ENCODE measurements around the gene CD101. TPM values are rescaled to one million over a fixed set of nuclear protein-coding genes. Genes with fewer than 3 reads are reported as not detected.

CD101 gene
- total RNA-seq, 1 experiment from 2014 or later, result 0.63 TPM

Other genes starting within 250 kb of the CD101 start
- gene CD2, start 247.3 kb upstream of the CD101 start, total RNA-seq (2014; rRNA removed; shearing (Covaris generic); ENCODE audit: low replicate concordance), result not detected in 2 replicates
- gene PTGFRN, start 91.8 kb upstream of the CD101 start, total RNA-seq (2014; rRNA removed; shearing (Covaris generic); ENCODE audit: low replicate concordance), result 35.6 and 56.6 TPM in 2 replicates
- gene TTF2, start 58.6 kb downstream of the CD101 start, total RNA-seq (2014; rRNA removed; shearing (Covaris generic); ENCODE audit: low replicate concordance), result 21.1 and 26.5 TPM in 2 replicates
- gene TRIM45, start 120.0 kb downstream of the CD101 start, total RNA-seq (2014; rRNA removed; shearing (Covaris generic); ENCODE audit: low replicate concordance), result 3.0 and 15.2 TPM in 2 replicates
- gene VTCN1, start 209.2 kb downstream of the CD101 start, total RNA-seq (2014; rRNA removed; shearing (Covaris generic); ENCODE audit: low replicate concordance), result 0.82 TPM in 1 of 2 replicates, not detected in the other